HCT116 (cell line): ENCODE results near the gene ZRANB1. TPM values are rescaled to one million over a fixed set of nuclear protein-coding genes. Genes with fewer than 3 reads are reported as not detected.

Experiments
- ATAC-seq: fragments of 200-7000 bp; cut with Tn5 transposase; 2 replicates; pipeline ENCODE4 v1.9.1; 2020; ENCODE audit warnings: mild to moderate bottlenecking, moderate library complexity
- BruUV-seq: library from RNA; stranded (reverse); fragments of 400-500 nt; replicated peaks from 2 replicates; lab custom pipeline; 2021; lab: Mats Ljungman, UMichigan
- CTCF ChIA-PET: fragments of 300-600 bp; sonication (Branson Sonifier 250); formaldehyde crosslinking; loops from one replicate; lab custom pipeline; 2021; ENCODE audit warnings: antibody characterized with exemption; lab: Charles Lee
- POLR2A ChIA-PET: fragments of 300-600, 350-600 bp; sonication (Branson Sonifier 250); formaldehyde crosslinking; loops from one replicate; lab custom pipeline; 2021; ENCODE audit warnings: antibody characterized with exemption; lab: Charles Lee
- RAD21 ChIA-PET, 2 experiments: fragments of 300-600 bp; sonication (Branson Sonifier 250); formaldehyde crosslinking; loops; one replicate each; lab custom pipeline; 2023; ENCODE audit warnings: low total read pairs in 2 of 2; ENCODE audit not compliant: uncharacterized antibody in 2 of 2, unreplicated experiment in 2 of 2, low non-redundant PET in 1 of 2; lab: Charles Lee
- DNase-seq: peaks from one replicate; pipeline ENCODE4 v3.0.0-alpha.2; 2010; ENCODE audit warnings: low read depth, low spot score
- H2AFZ ChIP-seq: fragments of 200-600 bp; shearing (Covaris generic), sonication (generic); 2 replicates; pipeline ENCODE4 v1.6.1; 2017; ENCODE audit warnings: low read depth, mixed run types, mixed read lengths, antibody characterized with exemption, low read length; ENCODE audit not compliant: poor library complexity, severe bottlenecking
- H3K27ac ChIP-seq: 2 replicates; pipeline ENCODE4 v1.5.1; 2012; ENCODE audit warnings: low read depth, low read length
- H3K27me3 ChIP-seq: fragments of 200-600 bp; sonication (generic); 2 replicates; pipeline ENCODE4 v1.6.1; 2016; ENCODE audit warnings: mixed run types, low read length, mixed read lengths; ENCODE audit not compliant: insufficient read depth
- H3K36me3 ChIP-seq, 2 experiments: fragments of 200-500 bp in 1 of 2; fragments of 200-600 bp in 1 of 2; sonication (Bioruptor generic) in 1 of 2; sonication (generic) in 1 of 2; 2 replicates each; pipeline versions ENCODE4 v1.5.1 to v1.6.1; 2014 to 2016; ENCODE audit warnings: low read length in 2 of 2, inconsistent platforms in 1 of 2, mixed read lengths in 1 of 2, mixed run types in 1 of 2; ENCODE audit not compliant: insufficient read depth in 2 of 2, control insufficient read depth in 1 of 2
- H3K4me1 ChIP-seq, 2 experiments: fragments of 200-600 bp in 1 of 2; sonication (generic) in 1 of 2; 2 replicates each; pipeline versions ENCODE4 v1.5.1 to v1.6.1; 2012 to 2017; ENCODE audit warnings: low read length in 2 of 2, inconsistent platforms in 1 of 2, mild to moderate bottlenecking in 1 of 2, mixed read lengths in 1 of 2, mixed run types in 1 of 2, moderate library complexity in 1 of 2; ENCODE audit not compliant: insufficient read depth in 2 of 2, control insufficient read depth in 1 of 2
- H3K4me2 ChIP-seq: fragments of 200-600 bp; sonication (generic); 2 replicates; pipeline ENCODE4 v1.6.1; 2017; ENCODE audit warnings: mixed run types, low read length, mixed read lengths
- H3K4me3 ChIP-seq, 2 experiments: fragments of 200-600 bp in 1 of 2; sonication (generic) in 1 of 2; replicated peaks in 1 of 2; 2 replicates each; pipeline ENCODE4 v1.5.1; 2011 to 2016; ENCODE audit warnings: low read length in 2 of 2, control low read depth in 1 of 2, low read depth in 1 of 2, mild to moderate bottlenecking in 1 of 2, mixed read lengths in 1 of 2, mixed run types in 1 of 2
- H3K79me2 ChIP-seq: fragments of 200-600 bp; sonication (generic); 2 replicates; pipeline ENCODE4 v1.6.1; 2017; ENCODE audit warnings: mild to moderate bottlenecking, mixed run types, low read length, moderate library complexity, mixed read lengths; ENCODE audit not compliant: insufficient read depth
- H3K9ac ChIP-seq: fragments of 200-600 bp; sonication (generic); 2 replicates; pipeline ENCODE4 v1.6.1; 2016; ENCODE audit warnings: low read length, mixed read lengths
- H3K9me2 ChIP-seq: fragments of 200-600 bp; sonication (generic), shearing (Covaris generic); 2 replicates; pipeline ENCODE4 v1.6.1; 2017; ENCODE audit warnings: mixed run types, mild to moderate bottlenecking, moderate library complexity; ENCODE audit not compliant: insufficient read depth
- H3K9me3 ChIP-seq, 2 experiments: fragments of 200-500 bp in 1 of 2; fragments of 200-600 bp in 1 of 2; sonication (Bioruptor generic) in 1 of 2; sonication (generic) in 1 of 2; 2 replicates each; pipeline ENCODE4 v1.6.1; 2014 to 2017; ENCODE audit warnings: low read length in 2 of 2, mixed read lengths in 2 of 2, inconsistent platforms in 1 of 2, low read depth in 1 of 2, mild to moderate bottlenecking in 1 of 2, mixed run types in 1 of 2, moderate library complexity in 1 of 2; ENCODE audit not compliant: control insufficient read depth in 1 of 2, insufficient read depth in 1 of 2
- H4K20me1 ChIP-seq: fragments of 200-600 bp; sonication (generic), shearing (Covaris generic); 2 replicates; pipeline ENCODE4 v1.6.1; 2017; ENCODE audit warnings: mixed run types, mild to moderate bottlenecking, moderate library complexity; ENCODE audit not compliant: insufficient read depth
- ATF3 ChIP-seq: IDR thresholded peaks from 2 replicates; pipeline ENCODE4 v1.6.1; 2012
- CBX3 ChIP-seq: IDR thresholded peaks from 2 replicates; pipeline ENCODE4 v1.6.1; 2012; ENCODE audit warnings: low read depth
- CEBPB ChIP-seq: IDR thresholded peaks from 2 replicates; pipeline ENCODE4 v1.6.1; 2012; ENCODE audit warnings: low read depth
- EZH2 ChIP-seq: fragments of 200-600 bp; sonication (generic); IDR thresholded peaks from 2 replicates; pipeline ENCODE4 v1.6.1; 2017; ENCODE audit warnings: antibody characterized with exemption, mixed run types
- JUND ChIP-seq: IDR thresholded peaks from 2 replicates; pipeline ENCODE4 v1.6.1; 2012
- POLR2A ChIP-seq: IDR thresholded peaks from 2 replicates; pipeline ENCODE4 v1.7.0; 2011; ENCODE audit warnings: borderline replicate concordance; ENCODE audit not compliant: insufficient read depth, insufficient read length; ENCODE audit errors: extremely low read depth
- POLR2AphosphoS5 ChIP-seq: IDR thresholded peaks from 2 replicates; pipeline ENCODE4 v1.6.1; 2011; ENCODE audit warnings: mild to moderate bottlenecking, low read depth, low read length, moderate library complexity
- REST ChIP-seq: IDR thresholded peaks from 2 replicates; pipeline ENCODE4 v1.6.1; 2012; ENCODE audit warnings: low read depth
- SIN3A ChIP-seq: IDR thresholded peaks from 2 replicates; pipeline ENCODE4 v1.6.1; 2012; ENCODE audit warnings: low read depth
- SRF ChIP-seq: IDR thresholded peaks from 2 replicates; pipeline ENCODE4 v1.6.1; 2012; ENCODE audit warnings: low read depth
- TCF7L2 ChIP-seq: IDR thresholded peaks from 2 replicates; pipeline ENCODE4 v1.7.0; 2011; ENCODE audit warnings: borderline replicate concordance, inconsistent platforms; ENCODE audit not compliant: insufficient read depth, insufficient read length; ENCODE audit errors: extremely low read depth
- YY1 ChIP-seq: IDR thresholded peaks from 2 replicates; pipeline ENCODE4 v1.6.1; 2011; ENCODE audit warnings: low read length, low read depth, moderate library complexity, mild to moderate bottlenecking; ENCODE audit not compliant: insufficient replicate concordance; ENCODE audit errors: extremely low read depth
- intact Hi-C: fragments of 100-400 bp; cut with micrococcal nuclease; formaldehyde crosslinking; loops from 2 replicates; pipeline ENCODE4 v1.10.0; 2022
- total RNA-seq: library from RNA; stranded (reverse); gene quantifications from one replicate; pipeline ENCODE4 v1.2.1, GENCODE V29; 2021; ENCODE audit not compliant: unreplicated experiment
- TF ChIP-seq, protein P1 (sequence below): IDR thresholded peaks from 2 replicates; pipeline ENCODE4 v1.6.1; 2011; ENCODE audit warnings: mild to moderate bottlenecking, low read length, moderate library complexity; ENCODE audit not compliant: insufficient replicate concordance; ENCODE audit errors: extremely low read depth
- TF ChIP-seq, protein P2 (sequence below): IDR thresholded peaks from 2 replicates; pipeline ENCODE4 v1.6.1; 2012

The ZRANB1 gene
- total RNA-seq, 1 experiment from 2014 or later: 23.9 TPM

GRCh38 chr10:124944982-124945381 lies 3.1 kb downstream of the ZRANB1 start:
- intact Hi-C loops: no loop called here
- Histone ChIP-seq H3K4me2 (no peak overlapping the region), H3K27ac (no peak overlapping the region), H2AFZ (no peak overlapping the region), H4K20me1 (peaks cover 21% of the 10 kb centered on the region; the same call in 1 of the 2 replicates), H3K4me1 (peaks cover 0 to 6% of the 10 kb centered on the region in 2 experiments; a peak in 1 of 4 replicates), H3K9me3 (no peaks in the 10 kb centered on the region), H3K79me2 (peaks cover 100% of the 10 kb centered on the region), H3K4me3 (no peak overlapping the region), H3K9me2 (no peaks in the 10 kb centered on the region), H3K36me3 (no peaks in the 10 kb centered on the region; a peak in 1 of 4 replicates), H3K27me3 (no peaks in the 10 kb centered on the region), H3K9ac (no peak overlapping the region)
- ChIA-PET POLR2A (no interaction called here), CTCF (no interaction called here), RAD21 (no interaction called here)
- BruUV-seq: no TSS peak
- no peak for ATAC-seq
- no peak for DNase-seq
- TF ChIP-seq SIN3A (no peak), ATF3 (no peak), CEBPB (no peak), POLR2AphosphoS5 (no peak), POLR2A (no peak), TCF7L2 (no peak), SRF (no peak)
- TF ChIP-seq, protein P1, sequence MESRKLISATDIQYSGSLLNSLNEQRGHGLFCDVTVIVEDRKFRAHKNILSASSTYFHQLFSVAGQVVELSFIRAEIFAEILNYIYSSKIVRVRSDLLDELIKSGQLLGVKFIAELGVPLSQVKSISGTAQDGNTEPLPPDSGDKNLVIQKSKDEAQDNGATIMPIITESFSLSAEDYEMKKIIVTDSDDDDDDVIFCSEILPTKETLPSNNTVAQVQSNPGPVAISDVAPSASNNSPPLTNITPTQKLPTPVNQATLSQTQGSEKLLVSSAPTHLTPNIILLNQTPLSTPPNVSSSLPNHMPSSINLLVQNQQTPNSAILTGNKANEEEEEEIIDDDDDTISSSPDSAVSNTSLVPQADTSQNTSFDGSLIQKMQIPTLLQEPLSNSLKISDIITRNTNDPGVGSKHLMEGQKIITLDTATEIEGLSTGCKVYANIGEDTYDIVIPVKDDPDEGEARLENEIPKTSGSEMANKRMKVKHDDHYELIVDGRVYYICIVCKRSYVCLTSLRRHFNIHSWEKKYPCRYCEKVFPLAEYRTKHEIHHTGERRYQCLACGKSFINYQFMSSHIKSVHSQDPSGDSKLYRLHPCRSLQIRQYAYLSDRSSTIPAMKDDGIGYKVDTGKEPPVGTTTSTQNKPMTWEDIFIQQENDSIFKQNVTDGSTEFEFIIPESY: no peak

DNA sequence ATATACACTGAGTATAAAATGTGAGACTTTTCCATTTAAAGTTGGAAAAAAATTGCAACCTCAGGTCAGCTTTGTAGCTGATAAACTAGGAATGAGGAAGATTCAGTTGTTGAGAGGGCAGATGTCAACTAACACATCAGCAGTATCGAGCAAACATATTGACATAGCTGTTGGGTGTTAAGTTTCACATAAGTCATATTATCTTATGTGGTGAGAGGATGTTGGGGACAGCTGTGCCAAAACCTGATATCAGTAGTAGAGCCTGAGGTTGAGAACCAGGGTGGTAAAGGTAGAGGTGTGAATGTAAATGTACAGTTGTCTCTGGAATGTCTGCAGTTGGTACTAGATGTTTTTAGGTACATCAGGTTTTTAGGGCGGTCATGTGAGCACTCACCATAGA lies 5.0 kb downstream of the ZRANB1 start:
- Histone ChIP-seq H3K9ac (no peak overlapping the region), H3K36me3 (no peaks in the 10 kb centered on the region; a peak in 1 of 4 replicates), H3K9me3 (no peaks in the 10 kb centered on the region), H3K4me2 (no peak overlapping the region), H3K27me3 (no peaks in the 10 kb centered on the region), H3K9me2 (no peaks in the 10 kb centered on the region), H3K79me2 (peaks cover 97% of the 10 kb centered on the region), H3K27ac (no peak overlapping the region), H4K20me1 (peaks cover 18% of the 10 kb centered on the region; the same call in 1 of the 2 replicates), H3K4me1 (peaks cover 0 to 6% of the 10 kb centered on the region in 2 experiments; a peak in 1 of 4 replicates)
- ChIA-PET RAD21 (no interaction called here), CTCF (no interaction called here)
- no peak for ATAC-seq
- no TSS peak for BruUV-seq
- no peak for DNase-seq
- intact Hi-C loops: no loop called here
- TF ChIP-seq YY1: no peak
- TF ChIP-seq EZH2: no peak
- TF ChIP-seq, protein P2, sequence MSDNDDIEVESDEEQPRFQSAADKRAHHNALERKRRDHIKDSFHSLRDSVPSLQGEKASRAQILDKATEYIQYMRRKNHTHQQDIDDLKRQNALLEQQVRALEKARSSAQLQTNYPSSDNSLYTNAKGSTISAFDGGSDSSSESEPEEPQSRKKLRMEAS: no peak
- TF ChIP-seq CBX3: no peak
- no peak for TF ChIP-seq JUND
- TF ChIP-seq REST: no peak
- TF ChIP-seq, all 23 proteins: peak for 0
- POLR2A ChIA-PET: no interaction called here
- Histone ChIP-seq H2AFZ (no peak overlapping the region), H3K4me3 (no peak overlapping the region)
